OCI-LY3 (cell line): ENCODE measurements around the gene AKAP8L.

Experiments used
- H2AFZ ChIP-seq: fragments of 200-600, 300-600 bp; shearing (Covaris generic); 2 replicates; pipeline ENCODE4 v1.6.0; 2014; ENCODE audit warnings: antibody characterized with exemption, low read depth, low read length
- H3K27ac ChIP-seq: fragments of 200-600, 300-600 bp; sonication (generic); 2 replicates; pipeline ENCODE4 v1.5.1; 2014; ENCODE audit warnings: mild to moderate bottlenecking, low read length, moderate library complexity, mixed read lengths
- H3K27me3 ChIP-seq: fragments of 200-600, 300-600 bp; sonication (generic); 2 replicates; pipeline ENCODE4 v1.6.1; 2014; ENCODE audit warnings: low read depth, low read length, mixed read lengths
- H3K36me3 ChIP-seq: fragments of 200-600, 300-600 bp; sonication (generic); replicated peaks from 2 replicates; pipeline ENCODE3; 2014; ENCODE audit warnings: low read depth, low read length, mixed read lengths
- H3K4me1 ChIP-seq: fragments of 300-600, 200-600 bp; sonication (generic); 2 replicates; pipeline ENCODE4 v1.6.1; 2014; ENCODE audit warnings: low read length, mixed read lengths
- H3K4me2 ChIP-seq: fragments of 200-600, 300-600 bp; sonication (generic); 2 replicates; pipeline ENCODE4 v1.6.1; 2014; ENCODE audit warnings: low read length, mixed read lengths
- H3K4me3 ChIP-seq: fragments of 300-600, 200-600 bp; sonication (generic); 2 replicates; pipeline ENCODE4 v1.5.1; 2014; ENCODE audit warnings: antibody characterized with exemption, mild to moderate bottlenecking, low read length, moderate library complexity
- H3K79me2 ChIP-seq: fragments of 300-600, 200-600 bp; shearing (Covaris generic); 2 replicates; pipeline ENCODE4 v1.6.1; 2014; ENCODE audit warnings: mild to moderate bottlenecking, low read length, mixed read lengths
- H3K9ac ChIP-seq: fragments of 300-600, 200-600 bp; shearing (Covaris generic); 2 replicates; pipeline ENCODE4 v1.6.0; 2014; ENCODE audit warnings: mild to moderate bottlenecking, low read length, moderate library complexity
- H3K9me3 ChIP-seq: fragments of 200-600, 300-600 bp; shearing (Covaris generic); 2 replicates; pipeline ENCODE4 v1.6.1; 2014; ENCODE audit warnings: low read length, mixed read lengths; ENCODE audit not compliant: insufficient read depth
- H4K20me1 ChIP-seq: fragments of 200-600, 300-600 bp; sonication (generic); 2 replicates; pipeline ENCODE4 v1.6.1; 2016; ENCODE audit warnings: low read length, mixed read lengths; ENCODE audit not compliant: insufficient read depth
- EZH2phosphoT487 ChIP-seq: fragments of 200-600 bp; shearing (Covaris generic); IDR thresholded peaks from 2 replicates; pipeline ENCODE4 v1.6.1; 2018; ENCODE audit warnings: antibody characterized with exemption, mixed run types, low read depth
- TF ChIP-seq, protein P1 (sequence below): fragments of 200-600, 300-600 bp; sonication (generic); IDR thresholded peaks from 2 replicates; pipeline ENCODE4 v1.5.1; 2014; ENCODE audit warnings: antibody characterized with exemption, low read length, low read depth

AKAP8L gene

DNA sequence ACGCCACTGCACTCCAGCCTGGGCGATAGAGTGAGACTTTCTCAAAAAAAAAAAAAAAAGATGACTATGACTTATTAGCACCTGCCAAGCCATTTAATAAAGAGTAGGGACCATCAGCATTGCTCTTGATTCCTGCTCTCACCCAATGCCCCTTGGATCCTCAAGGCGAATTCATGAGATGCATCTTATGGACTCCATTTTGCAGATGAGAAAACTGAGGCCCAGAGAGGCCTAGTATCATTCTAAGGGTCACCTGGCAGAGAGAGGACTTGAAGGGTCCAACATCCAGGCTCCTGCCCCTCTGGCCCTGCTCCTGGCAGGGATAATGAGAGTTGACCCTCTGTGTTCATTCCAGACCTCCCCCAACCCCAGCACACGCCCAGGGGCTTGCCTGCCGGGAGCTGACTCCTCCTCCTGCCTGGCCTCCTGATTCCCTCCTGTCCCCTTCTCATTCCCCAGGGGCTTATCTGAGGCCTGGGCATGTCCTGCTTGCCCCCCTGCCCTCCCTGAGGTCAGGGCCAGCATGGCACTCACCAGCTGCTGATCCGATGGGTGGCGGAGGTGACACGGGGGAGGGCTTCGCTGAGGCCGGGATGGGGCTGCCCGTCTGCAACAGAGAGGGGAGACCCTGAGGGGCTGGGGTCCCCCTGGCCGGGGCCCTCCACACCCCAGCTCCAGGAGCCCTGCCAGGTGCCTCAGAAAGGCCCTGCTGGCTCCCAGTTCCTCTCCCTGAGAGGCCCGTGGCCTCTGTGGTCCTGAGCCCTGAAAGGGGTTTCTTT, 23.5 kb upstream of the AKAP8L start:
- no peaks in the 10 kb centered on the region for H3K9me3 ChIP-seq
- no peak overlapping the region for H3K9ac ChIP-seq
- no peaks in the 10 kb centered on the region for H3K79me2 ChIP-seq
- no peaks in the 10 kb centered on the region for H3K36me3 ChIP-seq
- no peak for TF ChIP-seq EZH2phosphoT487
- TF ChIP-seq, protein P1, sequence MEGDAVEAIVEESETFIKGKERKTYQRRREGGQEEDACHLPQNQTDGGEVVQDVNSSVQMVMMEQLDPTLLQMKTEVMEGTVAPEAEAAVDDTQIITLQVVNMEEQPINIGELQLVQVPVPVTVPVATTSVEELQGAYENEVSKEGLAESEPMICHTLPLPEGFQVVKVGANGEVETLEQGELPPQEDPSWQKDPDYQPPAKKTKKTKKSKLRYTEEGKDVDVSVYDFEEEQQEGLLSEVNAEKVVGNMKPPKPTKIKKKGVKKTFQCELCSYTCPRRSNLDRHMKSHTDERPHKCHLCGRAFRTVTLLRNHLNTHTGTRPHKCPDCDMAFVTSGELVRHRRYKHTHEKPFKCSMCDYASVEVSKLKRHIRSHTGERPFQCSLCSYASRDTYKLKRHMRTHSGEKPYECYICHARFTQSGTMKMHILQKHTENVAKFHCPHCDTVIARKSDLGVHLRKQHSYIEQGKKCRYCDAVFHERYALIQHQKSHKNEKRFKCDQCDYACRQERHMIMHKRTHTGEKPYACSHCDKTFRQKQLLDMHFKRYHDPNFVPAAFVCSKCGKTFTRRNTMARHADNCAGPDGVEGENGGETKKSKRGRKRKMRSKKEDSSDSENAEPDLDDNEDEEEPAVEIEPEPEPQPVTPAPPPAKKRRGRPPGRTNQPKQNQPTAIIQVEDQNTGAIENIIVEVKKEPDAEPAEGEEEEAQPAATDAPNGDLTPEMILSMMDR = no peak
- peaks cover 12% of the 10 kb centered on the region; the same call in 1 of the 2 replicates for H3K4me1 ChIP-seq
- no peak overlapping the region for H3K4me2 ChIP-seq
- H3K27ac ChIP-seq = no peak overlapping the region
- H3K4me3 ChIP-seq = no peak overlapping the region
- no peaks in the 10 kb centered on the region for H3K27me3 ChIP-seq
- H4K20me1 ChIP-seq = no peaks in the 10 kb centered on the region
- no peak overlapping the region for H2AFZ ChIP-seq

DNA sequence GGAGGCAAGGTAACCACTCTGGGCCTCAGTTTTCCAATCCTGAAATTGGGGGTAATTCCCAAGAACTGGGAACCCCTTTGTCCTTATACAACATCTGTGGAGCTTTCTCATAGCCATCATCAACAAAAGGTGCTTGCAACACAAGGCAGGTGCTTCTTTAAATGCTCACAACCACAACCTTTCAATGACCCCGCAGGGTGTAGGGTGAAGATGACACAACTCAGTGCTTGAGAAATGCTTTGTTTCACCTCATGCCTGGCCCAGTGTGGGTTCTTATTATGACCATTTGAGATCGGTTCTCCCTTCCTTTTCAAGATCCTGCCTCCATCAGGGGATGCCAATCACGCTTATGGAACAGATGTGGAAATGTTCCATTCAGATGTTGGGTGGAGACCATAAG, 22.5 kb upstream of the AKAP8L start:
- Histone ChIP-seq H3K4me2 (no peak overlapping the region), H3K9me3 (no peaks in the 10 kb centered on the region), H3K4me1 (peaks cover 6% of the 10 kb centered on the region; the same call in 1 of the 2 replicates), H3K4me3 (no peak overlapping the region), H3K27me3 (no peaks in the 10 kb centered on the region), H2AFZ (no peak overlapping the region), H3K9ac (no peak overlapping the region), H3K27ac (no peak overlapping the region), H3K79me2 (no peaks in the 10 kb centered on the region), H4K20me1 (no peaks in the 10 kb centered on the region), H3K36me3 (no peaks in the 10 kb centered on the region)
- no peak for TF ChIP-seq EZH2phosphoT487
- TF ChIP-seq, protein P1 = no peak

DNA sequence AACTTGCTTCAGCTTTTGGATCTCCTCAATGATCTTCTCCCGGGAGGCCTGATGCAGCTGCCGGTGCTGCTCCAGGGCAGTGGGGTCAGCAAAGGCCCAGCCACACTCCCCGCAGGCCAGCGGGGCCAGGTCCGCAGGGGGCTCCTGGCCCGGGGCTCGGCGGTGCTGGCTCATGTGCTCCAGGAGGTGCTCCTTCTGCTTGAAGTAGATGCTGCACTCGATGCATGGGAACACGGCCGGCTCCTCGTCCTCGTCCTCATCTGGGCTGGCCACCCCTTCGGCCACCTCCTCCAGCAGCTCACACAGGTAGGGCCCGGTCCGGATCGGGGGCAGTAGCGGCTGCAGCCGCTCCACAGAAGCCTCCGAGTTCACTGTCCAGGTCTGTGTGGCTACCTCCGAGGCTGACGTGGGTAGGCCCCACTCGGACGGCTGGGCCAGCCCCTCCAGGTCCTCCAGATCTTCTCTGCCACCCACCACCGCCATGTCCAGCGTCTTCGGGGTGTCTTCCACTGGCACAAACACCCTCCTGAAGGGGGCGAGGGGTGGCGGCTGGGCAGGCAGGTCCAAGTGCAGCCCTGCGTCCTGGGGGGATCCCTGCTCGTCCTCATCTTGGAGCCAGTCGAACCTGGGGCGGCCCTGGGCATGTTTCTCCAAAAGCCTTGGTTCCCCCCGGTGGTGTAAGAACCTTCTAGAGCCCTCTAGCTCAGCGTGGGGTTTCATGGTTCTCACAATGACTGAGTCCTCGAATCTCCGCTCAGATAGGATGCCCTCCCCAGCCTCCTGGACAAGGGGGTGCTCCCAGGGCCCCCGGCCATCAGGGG, 21.2 kb upstream of the AKAP8L start:
- Histone ChIP-seq H3K27me3 (no peaks in the 10 kb centered on the region), H3K4me1 (peaks cover 4% of the 10 kb centered on the region; the same call in 1 of the 2 replicates), H4K20me1 (no peaks in the 10 kb centered on the region), H3K79me2 (no peaks in the 10 kb centered on the region), H2AFZ (no peak overlapping the region), H3K4me2 (no peak overlapping the region), H3K4me3 (no peak overlapping the region), H3K9me3 (no peaks in the 10 kb centered on the region), H3K9ac (no peak overlapping the region), H3K36me3 (no peaks in the 10 kb centered on the region), H3K27ac (no peak overlapping the region)
- TF ChIP-seq EZH2phosphoT487 = no peak
- TF ChIP-seq, protein P1 = no peak

DNA sequence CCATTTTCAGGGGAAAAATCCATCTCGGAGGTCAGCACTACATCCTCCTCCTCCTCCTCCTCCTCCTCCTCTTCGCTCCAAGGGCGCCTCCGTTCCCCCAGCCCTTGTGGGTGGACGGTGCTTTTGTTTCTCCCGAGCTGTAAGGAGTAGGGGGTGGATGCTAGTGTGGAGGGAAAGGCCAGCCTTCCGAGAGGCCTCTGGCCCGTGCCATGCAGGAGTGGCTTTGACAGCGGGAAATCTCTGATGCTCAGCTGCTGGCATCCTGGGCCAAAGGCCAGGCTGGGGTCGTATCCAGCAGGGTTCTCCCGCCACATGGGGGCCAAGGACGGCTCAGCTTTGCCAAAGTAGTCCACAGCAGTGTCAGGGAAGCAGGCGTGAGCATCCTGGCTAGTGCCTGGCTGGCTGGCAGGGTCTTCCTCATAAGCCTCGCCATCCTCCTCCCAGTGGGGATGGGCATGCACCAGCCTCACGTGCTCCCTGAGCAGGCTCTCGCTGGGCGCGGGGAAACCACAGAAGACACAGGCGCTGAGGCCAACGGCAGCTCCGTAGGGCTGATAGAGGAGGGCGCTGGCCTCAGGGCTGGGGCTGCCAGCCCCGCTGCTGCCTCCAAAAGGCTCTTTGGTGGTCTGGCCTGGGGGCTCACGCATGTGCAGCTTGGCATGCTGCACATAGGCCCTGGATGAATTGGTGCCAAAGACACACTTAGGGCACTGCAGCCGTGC, 20.5 kb upstream of the AKAP8L start:
- Histone ChIP-seq H4K20me1 (no peaks in the 10 kb centered on the region), H3K4me1 (peaks cover 4% of the 10 kb centered on the region; the same call in 1 of the 2 replicates), H3K36me3 (no peaks in the 10 kb centered on the region), H3K4me2 (no peak overlapping the region), H3K27me3 (no peaks in the 10 kb centered on the region), H3K79me2 (no peaks in the 10 kb centered on the region), H2AFZ (no peak overlapping the region), H3K9me3 (no peaks in the 10 kb centered on the region), H3K9ac (no peak overlapping the region), H3K4me3 (no peak overlapping the region), H3K27ac (no peak overlapping the region)
- TF ChIP-seq, protein P1 = no peak
- no peak for TF ChIP-seq EZH2phosphoT487
